ENCODE data around the gene ADM. TPM values are rescaled to one million over a fixed set of nuclear protein-coding genes. Genes with fewer than 3 reads are reported as not detected.

Gene ADM
- total RNA-seq, 1 donor from 2014 or later = 10.3 TPM

GRCh38 chr11:10288881-10289764, 15.8 kb upstream of the ADM start:
- intact Hi-C loops (cut with DNase I) = no loop called here
- DNase-seq (no peak), ATAC-seq (ENCODE audit: poor library complexity) (no peak)

DNA sequence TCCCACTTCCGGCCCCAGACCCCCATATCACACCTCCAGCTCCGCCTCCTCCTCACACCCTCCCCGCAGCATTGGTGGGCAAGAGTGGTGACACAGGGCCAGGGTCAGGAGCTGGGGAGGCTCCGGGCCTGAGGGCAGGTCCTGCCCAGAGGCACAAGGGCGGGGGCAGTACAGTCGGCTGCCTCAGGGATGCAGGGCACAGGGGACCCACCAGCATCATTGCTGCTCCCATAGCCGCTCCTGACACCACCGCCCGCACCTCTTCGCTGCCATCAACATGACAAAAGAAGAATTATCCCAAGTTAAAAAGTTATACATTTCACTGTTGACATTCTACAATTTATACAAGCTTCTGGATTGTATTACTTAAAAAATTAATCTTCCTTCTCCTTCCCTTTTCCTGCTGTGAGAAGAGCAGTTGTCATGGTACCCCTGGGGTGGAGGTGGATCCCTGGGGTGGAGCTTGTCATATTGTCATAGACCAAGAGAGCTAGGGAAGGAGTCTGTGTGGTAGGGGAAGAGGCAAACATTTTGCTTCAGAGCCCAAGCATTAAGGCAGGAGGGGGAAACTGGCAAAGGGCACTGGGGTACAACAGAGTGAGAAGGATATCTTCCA, 15.0 kb upstream of the ADM start:
- intact Hi-C loops (cut with DNase I) = no loop called here
- DNase-seq (no peak), ATAC-seq (ENCODE audit: poor library complexity) (no peak)

GRCh38 chr11:10291801-10292638, 12.9 kb upstream of the ADM start:
- ATAC-seq (ENCODE audit: poor library complexity) (no peak), DNase-seq (peak; percentile 52)
- intact Hi-C loops (cut with DNase I) = no loop called here

DNA sequence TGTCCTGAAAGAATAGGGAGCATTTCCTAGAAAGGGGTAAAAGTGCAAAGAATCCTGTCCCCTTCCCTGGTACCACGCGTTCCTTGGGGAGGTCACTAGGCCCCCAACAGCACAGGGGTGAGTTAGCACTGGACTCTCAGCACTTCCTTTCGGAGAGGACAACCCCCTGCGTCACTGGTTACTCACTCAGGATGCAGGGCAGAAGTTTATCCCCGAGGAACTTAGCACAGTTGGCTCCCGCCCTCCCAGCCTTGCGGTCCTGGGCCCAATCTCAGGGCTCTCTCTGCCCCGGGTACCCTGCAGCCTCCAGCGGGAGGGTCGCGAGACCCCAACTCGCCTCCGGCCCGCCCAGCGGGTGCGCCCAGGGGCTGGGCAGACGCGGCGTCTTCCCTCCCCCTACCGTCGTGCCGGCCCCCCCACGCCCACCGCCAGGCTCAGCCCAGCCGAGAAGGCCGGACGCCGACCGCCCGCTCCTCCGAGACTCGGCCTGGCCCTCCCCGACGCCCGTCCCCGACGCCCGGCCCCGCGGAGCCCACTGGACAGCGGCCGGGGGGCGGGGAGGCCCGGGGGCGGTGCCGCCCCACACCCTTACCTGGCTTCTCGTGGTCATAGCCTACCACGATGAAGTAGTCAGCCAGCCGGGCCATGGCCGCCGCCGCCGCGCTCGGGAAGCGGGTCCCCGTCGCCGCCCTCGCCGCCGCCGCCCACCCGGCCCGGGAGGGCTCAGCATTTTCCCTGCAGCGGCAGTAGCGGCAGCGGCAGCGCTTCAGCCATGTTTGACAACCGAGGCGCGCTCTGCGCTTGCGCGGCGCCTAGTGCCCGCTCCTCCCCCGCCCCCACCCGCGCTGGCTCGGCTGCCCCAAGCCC, 11.2 kb upstream of the ADM start, which contains the start of gene SBF2:
Gene SBF2 (minus strand): TSS at position 797 of the 867 bp plus-strand sequence. CDS start 150 bp downstream, at position 647.
- peak; percentile 94 for DNase-seq
- ATAC-seq (ENCODE audit: poor library complexity) = peak; percentile 94
- intact Hi-C loops (cut with DNase I) = no loop called here

DNA sequence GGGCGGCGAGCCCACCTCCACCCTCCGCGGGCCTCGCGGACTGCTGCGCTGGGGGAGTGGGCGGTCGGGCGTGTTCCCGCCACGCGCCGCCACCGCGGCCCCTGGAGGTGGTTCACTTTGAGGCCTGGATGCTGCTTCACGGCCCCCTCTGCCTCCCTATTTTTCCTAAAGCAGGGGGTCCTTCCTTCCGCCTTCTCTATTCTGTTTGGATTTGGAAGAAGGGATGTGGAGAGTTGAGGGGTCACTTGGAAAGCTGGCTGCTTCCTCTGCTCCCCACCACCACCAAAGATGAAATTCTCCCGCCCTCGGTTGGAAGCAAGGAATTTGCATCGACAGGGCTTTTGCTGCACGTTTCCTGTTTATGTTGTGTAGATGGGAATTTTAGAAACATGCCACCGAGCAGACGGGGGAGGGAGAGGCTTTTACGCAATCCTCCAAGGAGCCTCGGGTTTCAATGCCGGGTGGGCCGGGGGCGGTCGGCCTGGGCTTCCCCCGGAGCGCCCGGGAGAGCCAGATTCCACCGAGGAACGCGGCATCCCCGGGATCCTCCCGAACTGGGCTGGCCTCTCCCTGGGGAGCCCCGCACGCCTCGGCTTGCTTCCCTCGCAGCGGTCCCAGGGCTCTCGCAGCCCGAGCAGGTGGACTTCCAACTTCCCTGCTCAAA, 10.5 kb upstream of the ADM start:
- intact Hi-C loops (cut with DNase I) = no loop called here
- DNase-seq (peak; percentile 58), ATAC-seq (ENCODE audit: poor library complexity) (peak; percentile 44)

DNA sequence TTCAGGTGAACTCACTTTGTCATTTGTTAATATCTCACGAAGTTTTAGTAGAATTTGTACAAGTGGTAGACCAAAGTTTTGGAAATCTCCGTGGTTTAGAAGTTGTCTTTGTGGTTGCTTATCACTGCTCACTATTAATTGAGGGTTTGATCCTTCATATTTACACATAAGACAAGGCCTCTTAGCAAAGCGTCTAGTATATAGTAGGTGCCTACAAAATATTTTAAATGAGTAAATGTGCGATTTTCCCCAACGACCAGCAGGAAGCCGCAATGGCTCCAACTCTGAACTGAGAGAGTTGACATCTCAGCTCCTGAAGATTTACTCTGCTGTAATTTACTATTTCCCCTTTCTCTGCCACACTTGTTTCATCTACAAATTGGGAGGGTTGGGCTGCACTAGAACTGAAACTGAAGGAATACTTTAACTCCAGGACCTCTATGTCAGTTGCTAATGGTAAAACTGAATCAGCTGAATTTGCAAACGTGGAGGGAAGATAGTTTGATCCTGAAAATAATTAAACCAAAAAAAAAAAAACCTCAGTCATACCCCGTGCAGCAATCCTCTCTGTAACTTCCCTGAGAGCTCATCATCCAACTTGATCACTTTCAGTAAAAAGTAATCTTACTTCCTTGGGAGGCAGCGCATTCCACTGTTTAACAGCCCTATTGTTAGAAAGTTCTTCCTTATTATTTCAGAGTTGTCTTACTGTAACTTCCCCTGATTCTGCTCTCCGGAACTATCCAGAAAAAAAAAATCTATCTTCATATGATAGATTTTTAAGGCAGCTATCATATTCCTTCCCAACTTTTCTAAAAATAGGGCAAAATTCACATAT, 9.6 kb upstream of the ADM start:
- DNase-seq (no peak), ATAC-seq (ENCODE audit: poor library complexity) (no peak)
- intact Hi-C loops (cut with DNase I) = no loop called here

DNA sequence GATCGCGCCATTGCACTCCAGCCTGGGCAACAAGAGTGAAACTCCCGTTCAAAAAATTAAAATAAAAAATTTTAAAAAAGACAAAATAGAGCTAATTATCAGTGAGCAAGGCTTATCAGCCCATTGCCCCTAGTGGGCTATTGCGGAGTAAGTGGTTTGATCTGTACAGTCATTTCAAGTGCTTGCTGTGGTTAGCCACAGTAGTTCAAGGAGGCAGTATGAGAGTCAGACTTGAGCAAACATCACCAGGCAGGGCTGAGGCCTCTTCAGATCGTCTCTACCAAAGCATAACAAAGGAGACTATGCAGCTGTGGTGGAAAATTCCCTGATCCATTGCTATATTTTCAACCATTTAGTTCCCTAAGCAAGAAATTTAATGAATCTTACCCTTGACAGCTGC, 6.5 kb upstream of the ADM start:
- no peak for DNase-seq
- ATAC-seq (ENCODE audit: poor library complexity) = no peak
- intact Hi-C loops (cut with DNase I) = no loop called here

DNA sequence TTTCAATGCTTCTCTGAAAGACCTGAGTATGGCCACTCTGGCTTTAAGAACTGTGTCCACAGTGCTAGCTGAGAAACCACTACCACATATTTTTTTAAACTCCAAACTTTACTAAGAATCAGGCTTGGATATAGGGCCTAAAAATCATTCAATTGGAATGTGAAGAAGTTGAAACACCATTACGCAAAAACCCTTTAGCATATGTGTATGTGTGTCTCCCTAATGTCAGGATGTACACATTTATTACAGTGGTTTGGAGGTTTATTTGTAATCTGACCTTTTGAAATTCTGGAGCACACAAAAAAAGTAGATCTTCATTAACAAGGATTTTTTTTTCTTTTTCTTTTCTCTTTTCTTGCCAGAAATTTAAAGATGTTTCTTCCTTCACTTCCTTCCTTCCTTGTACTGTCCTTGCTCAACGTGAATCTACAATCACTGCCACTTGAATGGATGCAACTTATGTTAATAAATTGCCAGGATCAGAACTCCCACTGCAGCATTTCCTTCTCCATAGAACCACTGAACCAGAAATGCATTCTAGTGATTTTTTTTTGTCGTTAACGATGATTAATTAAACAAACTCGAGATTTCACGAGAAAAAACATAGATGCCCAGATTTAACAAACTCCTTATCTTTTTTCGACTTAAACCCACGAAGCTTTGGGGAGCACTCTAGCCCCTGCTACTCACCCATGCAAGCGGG, 3.1 kb upstream of the ADM start:
- no peak for ATAC-seq (ENCODE audit: poor library complexity)
- intact Hi-C loops (cut with DNase I) = loop anchor here (10.0 kb wide), 1 partner anchor 327 kb away; no protein-coding TSS in a partner anchor
- no peak for DNase-seq

- peak; percentile 0 for ATAC-seq (ENCODE audit: poor library complexity)
- intact Hi-C loops (cut with DNase I) = loop anchor here (10.0 kb wide), 1 partner anchor 328 kb away; no protein-coding TSS in a partner anchor
- peak; percentile 40 for DNase-seq
Measured at GRCh38 chr11:10302359-10302743, 2.5 kb upstream of the ADM start.

- DNase-seq = peak; percentile 93
- intact Hi-C loops (cut with DNase I) = loop anchor here (10.0 kb wide), 1 partner anchor 328 kb away; no protein-coding TSS in a partner anchor
Measured at GRCh38 chr11:10302744-10303557, 1.9 kb upstream of the ADM start.

DNA sequence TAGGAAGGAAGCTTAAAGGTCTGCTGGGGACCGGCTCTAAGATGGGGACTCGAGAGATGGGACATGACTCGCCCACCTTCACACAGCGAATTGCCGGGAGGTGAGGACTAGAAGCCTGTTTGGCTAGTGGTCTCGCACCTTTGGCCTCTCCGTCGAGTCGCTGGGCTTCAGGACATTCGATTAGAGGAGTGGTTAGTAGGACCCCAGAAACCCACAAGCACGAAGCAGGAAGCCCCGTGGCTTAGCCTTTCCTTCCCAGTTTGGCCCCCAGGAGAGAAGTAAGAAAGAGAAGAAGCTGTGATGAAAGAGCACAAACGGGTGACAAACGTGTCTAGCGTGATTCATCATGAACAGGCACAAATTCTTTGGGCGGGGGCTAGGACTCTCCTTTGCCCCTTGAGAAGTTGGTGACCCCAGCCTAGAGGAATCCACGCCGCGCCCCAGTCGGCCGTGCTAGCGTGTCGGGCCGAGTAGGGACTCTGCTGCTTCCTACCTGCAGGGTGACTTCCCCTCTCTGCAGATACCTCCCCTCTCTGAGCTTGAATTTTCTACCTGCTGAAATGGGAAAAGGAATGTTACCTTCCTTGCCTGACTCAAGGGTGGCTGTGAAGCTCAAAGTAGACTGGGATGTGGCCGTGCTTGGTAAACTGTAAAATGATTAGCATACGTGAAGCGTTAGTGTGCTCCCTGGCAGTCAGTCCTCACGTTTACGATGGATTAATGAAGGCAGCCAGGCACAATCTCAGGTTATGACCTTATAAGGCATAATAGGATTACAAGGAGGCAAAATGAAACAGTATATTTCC, 1.1 kb upstream of the ADM start:
- intact Hi-C loops (cut with DNase I) = loop anchor here (10.0 kb wide), 1 partner anchor 329 kb away; no protein-coding TSS in a partner anchor
- ATAC-seq (ENCODE audit: poor library complexity) (no peak), DNase-seq (peak; percentile 57)

More at GRCh38 chr11:10302744-10303557, 1.9 kb upstream of the ADM start:
- peak; percentile 40 for ATAC-seq (ENCODE audit: poor library complexity)

DNA sequence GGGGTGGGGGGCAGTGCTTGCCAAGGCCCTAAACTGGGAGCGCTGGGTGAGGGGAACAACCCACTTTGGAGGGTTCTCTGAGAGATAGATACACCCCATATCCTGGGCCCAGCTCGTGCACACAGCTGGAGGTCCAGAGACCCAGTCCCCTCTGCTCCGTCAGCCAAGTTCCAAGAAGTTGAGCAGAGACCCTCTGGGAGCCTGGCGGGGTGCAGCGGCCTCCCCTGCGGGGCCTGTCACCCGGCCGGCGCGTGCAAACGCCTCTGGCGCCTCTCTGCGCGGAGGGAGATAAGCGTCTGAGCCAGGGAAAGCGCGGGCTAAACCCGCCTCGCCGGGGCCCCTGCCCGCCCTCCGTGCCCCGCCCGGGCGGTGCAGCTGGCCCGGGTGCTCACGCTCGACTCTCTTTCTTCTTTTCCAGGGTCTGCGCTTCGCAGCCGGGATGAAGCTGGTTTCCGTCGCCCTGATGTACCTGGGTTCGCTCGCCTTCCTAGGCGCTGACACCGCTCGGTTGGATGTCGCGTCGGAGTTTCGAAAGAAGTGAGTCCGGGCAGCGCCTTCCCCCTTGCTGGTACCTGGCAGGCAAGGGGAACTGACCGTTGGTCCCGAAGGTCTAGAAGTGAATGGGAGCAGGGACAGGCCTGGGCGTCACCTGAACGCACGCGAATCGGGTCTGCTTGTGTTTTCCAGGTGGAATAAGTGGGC, 540 bp downstream of the ADM start:
- peak; percentile 19 for ATAC-seq (ENCODE audit: poor library complexity)
- intact Hi-C loops (cut with DNase I) = loop anchor here (5.0 to 10.0 kb wide), 4 partner anchors 98 to 548 kb away; no protein-coding TSS in a partner anchor

GRCh38 chr11:10305964-10306918, 1.4 kb downstream of the ADM start:
- DNase-seq = peak; percentile 53
- intact Hi-C loops (cut with DNase I) = loop anchor here (5.0 to 10.0 kb wide), 4 partner anchors 99 to 549 kb away; no protein-coding TSS in a partner anchor
- ATAC-seq (ENCODE audit: poor library complexity) = no peak

More for the DNA sequence above, 540 bp downstream of the ADM start:
- DNase-seq = peak; percentile 67

Data from Right ventricle myocardium superior (tissue), 1 donor.